SKM-1 treated with dmso at 0.1 percent for 144 hours (cell line): ENCODE results near the gene IKZF1.
"Not testable (repeated sequence)": the region's sequence is repeated elsewhere in the genome, so short reads cannot be mapped to it uniquely, and the experiment has no call there.

Source experiments
- DNase-seq: peaks from one replicate; lab custom pipeline; 2025; ENCODE audit not compliant: unreplicated experiment; lab: John Stamatoyannopoulos, UW

IKZF1 gene

DNA sequence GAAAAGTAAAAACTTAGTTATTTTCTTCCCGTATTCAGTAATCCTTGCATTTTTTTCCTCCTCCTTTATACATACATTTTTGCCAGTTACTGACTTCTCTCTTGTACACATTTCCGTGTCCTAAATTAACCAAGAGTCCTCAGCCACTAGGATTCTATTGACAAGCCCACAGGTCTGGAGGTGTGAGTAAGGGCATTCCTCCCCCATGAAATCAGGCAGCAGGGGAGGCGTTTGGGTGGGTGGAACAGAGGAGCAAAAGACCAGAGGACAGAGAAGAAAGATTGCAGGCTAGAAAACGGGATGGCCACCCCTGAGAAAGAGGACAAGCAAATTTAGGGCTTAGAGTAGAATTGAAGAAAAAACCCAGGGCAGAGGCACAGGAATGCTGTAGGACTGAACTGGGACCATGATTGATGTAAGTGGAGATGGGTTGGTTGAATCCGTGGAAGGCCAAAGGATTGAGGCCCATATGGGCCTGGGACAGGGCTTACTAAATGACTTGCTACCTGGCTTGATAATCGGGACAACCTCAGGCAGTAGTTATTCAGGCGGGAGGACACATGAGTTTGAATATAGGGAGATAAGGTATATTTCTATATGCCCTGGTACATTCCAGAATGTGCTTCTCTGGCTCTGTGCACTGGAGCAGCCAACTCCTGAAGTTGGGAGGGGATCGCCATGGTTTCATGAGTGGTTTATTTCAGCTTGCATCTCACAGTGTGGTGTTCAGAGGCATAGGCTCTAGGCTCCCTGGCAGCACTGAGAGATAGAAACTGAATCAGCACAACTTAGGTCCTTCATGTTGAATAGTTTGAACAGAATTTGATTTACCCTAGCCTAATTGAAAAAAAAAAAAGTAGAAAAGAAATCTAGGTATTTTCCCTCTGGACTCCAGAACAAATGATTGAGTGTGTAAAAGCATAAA is 28.0 kb downstream of the IKZF1 start:
- DNase-seq = no peak

DNA sequence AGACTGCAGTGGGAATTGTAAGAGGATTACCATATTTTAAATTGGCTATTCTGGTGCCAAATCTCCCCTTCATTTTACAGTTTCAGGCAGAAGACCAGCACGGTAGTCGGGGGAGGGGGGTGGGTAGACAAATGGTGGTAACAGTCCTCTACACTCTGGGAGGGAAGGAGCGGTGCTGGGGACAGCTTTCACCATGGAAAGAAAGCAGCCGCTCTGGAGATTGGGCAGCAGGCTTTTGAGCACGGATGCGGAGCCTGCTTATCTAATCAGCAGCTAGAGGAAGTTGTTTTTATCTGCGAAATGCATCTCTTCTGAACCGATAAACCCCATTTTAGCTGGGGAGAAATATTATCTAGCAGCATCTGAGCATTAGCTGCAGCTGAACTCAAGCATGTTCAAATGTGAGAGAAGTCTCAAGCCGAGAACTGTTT is 28.7 kb downstream of the IKZF1 start:
- DNase-seq = no peak

DNA sequence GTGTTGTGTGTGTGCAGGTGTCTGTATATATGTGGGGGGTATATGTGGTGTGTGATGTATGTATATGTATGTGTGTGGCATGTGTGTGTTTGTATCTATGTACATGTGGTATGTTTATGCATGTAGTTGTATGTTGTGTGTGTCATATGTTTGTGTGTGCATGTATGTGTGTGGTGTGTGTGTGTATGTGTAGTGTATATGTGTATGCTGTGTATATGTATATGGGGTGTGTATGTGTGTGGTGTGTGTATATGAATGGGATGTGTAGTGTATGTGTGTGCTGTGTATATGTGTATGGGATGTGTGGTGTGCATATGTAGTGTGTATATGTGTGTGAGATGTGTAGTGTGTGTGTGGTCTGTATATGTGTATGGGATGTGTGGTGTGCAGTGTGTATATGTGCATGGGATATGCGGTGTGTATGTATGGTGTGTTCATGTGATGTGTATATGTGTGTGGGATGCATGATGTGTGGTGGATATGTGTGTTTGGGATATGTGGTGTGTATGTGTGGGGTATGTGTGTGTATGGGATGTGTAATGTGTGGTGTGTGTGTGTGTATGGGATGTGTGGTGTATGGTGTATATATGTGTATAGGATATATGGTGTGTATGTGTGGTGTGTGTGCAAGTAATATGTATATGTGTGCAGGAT is 30.0 kb downstream of the IKZF1 start:
- no peak for DNase-seq

DNA sequence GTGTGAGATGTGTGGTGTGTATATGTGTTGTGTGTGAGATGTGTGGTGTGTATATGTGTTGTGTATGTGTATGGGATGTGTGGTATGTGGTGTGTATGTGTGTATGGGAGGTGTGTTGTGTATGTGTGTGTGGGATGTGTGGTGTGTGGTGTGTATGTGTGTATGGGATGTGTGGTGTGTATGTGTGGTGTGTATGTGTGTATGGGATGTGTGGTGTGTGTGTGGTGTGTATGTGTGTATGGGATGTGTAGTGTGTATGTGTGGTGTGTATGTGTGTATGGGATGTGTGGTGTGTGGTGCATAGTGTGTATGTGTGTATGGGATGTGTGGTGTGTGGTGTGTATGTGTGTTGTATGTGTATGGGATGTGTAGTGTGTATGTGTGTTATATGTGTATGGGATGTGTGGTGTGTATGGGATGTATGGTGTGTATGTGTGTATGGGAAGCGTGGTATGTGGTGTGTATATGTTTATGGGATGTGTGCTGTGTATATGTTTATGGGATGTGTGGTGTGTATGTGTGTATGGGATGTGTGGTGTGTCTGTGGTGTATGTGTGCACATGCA is 30.8 kb downstream of the IKZF1 start:
- DNase-seq = no peak

DNA sequence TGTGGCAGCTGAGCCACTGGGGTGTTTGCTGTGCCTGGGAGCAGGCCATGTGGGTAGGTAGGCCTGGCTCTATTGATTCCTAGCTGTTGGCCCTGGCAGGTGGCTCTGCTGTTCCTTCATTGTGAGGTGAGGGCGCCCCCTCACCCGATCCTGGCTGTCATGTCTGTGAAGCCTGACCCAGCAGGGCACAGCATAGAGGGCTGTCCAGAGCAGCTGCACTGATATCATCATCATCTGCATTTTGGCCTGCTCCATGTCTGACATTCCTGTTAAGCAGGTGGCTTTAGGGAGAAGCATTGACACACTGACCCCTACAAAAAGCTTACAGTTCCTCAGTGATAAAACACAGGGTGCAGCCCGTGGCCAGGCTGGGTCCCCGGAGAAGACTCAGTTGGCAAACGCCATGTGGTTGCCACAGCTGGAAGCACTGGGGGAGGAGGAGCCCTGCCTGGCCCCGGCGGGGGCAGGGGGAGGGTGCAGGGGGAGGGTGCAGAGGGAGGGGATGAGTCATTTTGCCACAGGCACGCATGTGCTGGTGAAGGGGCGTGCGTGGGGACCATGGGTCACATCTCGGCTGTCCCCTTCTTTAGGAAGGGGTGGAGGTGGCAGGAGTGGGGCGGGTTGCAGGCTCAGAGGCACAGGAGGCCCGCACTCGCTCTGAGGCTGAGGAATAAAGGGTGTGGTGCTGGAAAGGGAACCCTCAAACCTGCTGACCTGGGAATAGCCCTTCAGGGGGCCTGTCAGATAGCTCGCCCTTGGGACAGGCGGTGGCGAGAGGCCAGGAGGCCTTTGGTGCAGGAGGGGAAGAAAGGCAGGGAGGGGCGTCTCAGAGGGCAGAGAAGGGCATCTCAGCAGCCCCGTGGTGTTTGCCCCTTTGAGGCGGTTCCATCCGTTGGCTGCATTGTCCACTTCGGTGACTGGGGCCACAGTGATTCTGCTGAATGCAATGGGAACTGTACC is 31.6 kb downstream of the IKZF1 start:
- no peak for DNase-seq

DNA sequence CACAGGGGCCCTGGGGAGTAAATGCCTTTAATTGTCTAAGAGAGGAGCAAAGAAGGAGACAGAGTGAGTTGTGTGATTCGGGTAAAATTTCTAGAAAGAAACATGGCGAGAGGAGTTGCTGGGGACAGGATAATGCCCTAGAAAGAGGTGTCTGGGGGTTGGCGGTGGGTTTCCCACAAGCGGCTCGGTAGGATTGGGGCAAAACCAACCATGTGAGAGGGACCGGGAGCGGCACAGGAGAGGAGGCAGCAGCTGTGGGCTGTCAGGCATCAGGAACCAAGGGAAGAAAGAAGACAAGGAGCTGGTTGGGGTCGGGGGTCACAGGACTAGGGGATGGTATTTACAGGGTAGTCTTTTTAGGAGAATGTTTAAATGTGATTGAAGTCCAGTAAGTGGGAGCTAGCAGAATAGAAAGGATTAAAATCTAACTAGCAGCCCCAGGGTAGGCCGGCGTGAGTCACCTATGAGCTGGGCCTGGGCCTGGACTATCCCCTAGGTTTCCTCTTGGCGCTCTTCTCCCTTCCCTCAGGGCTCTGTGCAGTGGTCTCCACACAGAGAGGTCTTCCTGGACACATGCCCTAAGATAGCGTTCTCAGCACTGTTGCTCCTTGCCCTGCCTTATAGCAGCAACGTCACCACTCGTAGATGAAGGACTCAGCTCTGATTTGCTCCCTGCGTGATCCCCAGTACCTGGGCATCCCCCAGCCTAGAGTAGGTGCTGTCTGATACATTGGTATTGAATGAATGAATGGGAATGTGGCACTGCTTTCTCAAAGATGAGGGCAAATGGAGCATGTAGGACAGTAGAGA is 32.6 kb downstream of the IKZF1 start:
- DNase-seq = no peak

GRCh38 chr7:50339472-50339871 is 35.0 kb downstream of the IKZF1 start:
- not testable (repeated sequence) for DNase-seq

DNA sequence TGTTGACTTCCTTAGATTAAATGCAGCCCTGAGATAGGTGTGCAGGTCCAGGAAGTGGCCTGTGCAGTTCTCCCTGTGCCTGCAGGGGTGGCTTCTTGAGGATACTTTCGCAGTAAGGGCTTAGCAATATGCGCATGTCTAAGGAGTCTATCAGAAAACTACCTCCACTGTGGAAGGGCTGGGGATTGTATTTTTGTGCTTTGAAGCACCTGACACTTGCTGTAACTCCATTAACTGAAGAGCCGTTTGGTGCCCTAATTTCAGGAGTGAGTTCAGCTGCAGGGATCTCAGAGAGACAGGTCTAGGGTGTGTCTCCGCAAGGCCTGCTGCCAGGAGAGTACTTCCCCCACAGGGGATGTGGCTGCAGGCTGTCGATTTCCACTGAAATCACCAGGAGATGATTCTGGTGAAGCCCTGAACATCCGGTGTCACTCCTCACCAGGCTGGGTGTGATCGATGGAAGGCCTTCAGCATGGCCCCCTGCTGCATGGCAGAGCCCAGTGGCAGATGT is 35.5 kb downstream of the IKZF1 start:
- DNase-seq = peak; percentile 40

DNA sequence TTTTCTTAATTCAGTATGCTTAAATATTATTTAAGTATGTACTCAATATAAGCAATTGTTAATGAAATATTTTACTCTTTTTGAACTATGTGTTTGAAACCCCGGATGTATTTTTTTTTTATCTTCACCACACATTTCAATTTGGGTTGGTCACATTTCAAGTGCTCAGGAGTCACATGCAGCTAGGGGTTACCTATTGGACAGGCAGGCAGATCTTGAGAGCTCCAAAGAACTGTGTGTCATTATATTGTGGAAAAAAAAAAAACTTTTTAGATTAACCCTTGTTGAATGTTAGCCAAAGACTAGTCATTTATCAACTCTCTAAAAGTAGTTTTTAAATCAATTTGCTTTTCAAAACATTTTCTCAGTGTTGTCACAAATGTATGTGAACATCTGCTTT is 37.2 kb downstream of the IKZF1 start:
- no peak for DNase-seq

GRCh38 chr7:50342616-50343114 is 38.1 kb downstream of the IKZF1 start:
- DNase-seq = no peak

GRCh38 chr7:50346545-50347497 is 42.3 kb downstream of the IKZF1 start:
- DNase-seq = no peak

GRCh38 chr7:50347693-50348092 is 43.2 kb downstream of the IKZF1 start:
- no peak for DNase-seq

DNA sequence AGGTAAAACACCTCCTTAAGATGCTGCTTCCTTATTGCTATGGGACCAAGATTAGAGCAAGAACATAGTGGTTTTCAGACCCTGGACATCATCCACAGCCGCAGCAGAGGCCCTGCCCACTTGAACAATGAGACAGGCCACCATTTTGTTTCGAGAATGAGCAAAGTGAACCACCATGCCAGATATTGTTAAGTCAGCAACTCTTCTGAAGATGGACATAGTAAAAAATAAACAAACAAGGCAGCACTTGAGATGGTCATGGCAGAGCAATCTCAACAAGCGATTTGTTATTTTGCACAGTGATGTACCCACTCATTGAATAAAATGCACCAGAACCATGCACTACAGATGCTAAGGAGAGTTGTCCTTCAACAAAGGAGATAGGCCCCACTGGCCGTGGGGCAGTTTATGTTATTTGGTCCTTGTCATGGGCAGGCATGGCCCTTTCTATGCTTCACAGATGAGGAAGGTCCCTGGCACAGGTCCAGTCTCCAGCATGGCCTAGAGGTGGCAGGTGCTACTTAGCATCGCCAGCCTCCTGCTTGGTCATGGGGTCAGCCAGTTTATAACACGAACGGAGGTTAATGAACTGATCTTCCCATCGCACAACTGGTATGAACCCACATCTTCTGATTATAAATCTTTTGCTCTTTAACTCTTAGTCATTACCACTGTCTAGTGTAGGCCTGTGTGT is 44.1 kb downstream of the IKZF1 start:
- no peak for DNase-seq

GRCh38 chr7:50349399-50349798 is 44.9 kb downstream of the IKZF1 start:
- no peak for DNase-seq

DNA sequence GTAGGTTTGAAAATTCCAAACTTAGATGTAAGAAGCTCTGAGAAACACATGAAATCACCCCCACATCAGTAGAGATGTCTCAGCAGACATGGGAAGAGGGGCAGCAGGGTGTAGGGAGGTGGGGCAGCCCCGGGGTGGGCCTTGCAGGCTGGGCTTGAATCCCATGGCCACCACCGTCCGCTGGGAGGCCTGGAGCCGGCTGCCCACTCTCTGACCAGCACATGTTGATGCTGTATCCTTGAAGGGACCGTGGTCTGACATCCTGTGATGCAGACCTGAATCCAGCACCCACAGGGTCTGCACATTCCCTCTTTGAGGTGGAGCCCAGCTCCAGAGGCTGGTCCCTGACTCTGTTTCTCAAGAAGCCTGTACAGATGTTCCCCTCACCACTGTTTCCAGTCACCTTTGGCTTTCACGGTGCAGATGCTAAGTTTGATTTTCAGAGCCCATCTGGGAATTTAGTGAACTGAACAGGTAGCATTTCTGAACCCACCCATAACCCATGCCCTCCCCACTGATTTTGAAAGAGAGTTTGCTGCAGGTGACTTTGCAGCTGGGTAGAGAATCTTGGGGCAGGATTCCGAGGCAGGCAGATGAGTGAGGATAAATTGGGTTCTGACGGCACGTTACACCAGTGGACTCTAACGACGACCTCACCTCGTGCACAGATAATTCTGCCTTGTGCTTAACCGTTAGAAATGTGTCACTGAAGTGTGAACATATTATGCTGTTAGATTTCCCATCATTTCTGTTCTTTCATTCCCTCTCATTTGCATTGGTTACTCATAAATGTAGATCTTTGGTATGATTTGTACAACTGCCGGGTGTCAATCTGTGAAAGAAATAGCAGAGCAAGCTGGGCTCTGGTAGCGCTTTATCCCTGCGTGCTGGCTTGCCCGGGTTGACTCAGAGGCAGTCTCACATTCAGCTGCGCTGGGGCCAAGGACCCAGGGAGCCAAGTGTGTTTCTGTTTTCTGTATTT is 45.7 kb downstream of the IKZF1 start:
- no peak for DNase-seq

GRCh38 chr7:50351267-50351666 is 46.8 kb downstream of the IKZF1 start:
- no peak for DNase-seq

DNA sequence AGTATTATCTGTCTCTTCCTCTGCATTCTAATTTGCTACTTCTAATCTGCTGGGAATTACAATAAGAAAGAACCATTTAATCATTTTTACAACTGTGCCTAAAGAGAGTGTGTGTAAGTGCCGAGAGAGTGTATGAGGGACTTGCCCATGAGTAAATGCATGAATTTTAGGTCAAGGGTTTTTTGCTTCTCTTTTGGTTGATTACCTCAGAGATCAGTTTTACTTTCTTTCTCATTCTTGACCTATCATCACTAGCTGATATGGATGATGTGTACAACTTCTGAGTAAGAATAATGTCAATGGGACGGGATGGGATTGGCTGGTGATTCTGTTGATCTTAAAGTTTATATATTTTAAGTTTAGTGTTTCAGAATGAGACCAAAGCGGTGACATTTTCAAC is 47.8 kb downstream of the IKZF1 start:
- DNase-seq = no peak
